PFSK-1 (cell line): ENCODE measurements around the gene E2F4.

Experiments
- FOXP2 ChIP-seq: optimal IDR thresholded peaks from 2 replicates; pipeline ENCODE3; 2011; ENCODE audit warnings: borderline replicate concordance, control low read depth, inconsistent platforms; ENCODE audit not compliant: insufficient read depth; ENCODE audit errors: extremely low read length, extremely low read depth
- POLR2AphosphoS5 ChIP-seq: IDR thresholded peaks from 2 replicates; pipeline ENCODE4 v1.6.1; 2012; ENCODE audit warnings: low read depth, mild to moderate bottlenecking, control low read depth, low read length, moderate library complexity
- SIN3A ChIP-seq: IDR thresholded peaks from 2 replicates; pipeline ENCODE4 v1.6.1; 2012; ENCODE audit warnings: mild to moderate bottlenecking, low read length, moderate library complexity, borderline replicate concordance; ENCODE audit not compliant: insufficient read depth
- TAF1 ChIP-seq: IDR thresholded peaks from 2 replicates; pipeline ENCODE4 v1.6.1; 2012; ENCODE audit warnings: low read length, control low read depth, borderline replicate concordance; ENCODE audit not compliant: insufficient read depth
- TF ChIP-seq, protein P1 (sequence below), 2 experiments: IDR thresholded peaks; 2 replicates each; pipeline versions ENCODE4 v1.6.1 to v1.8.0; 2011 to 2012; ENCODE audit warnings: low read depth in 2 of 2, low read length in 2 of 2, control low read depth in 1 of 2, inconsistent platforms in 1 of 2, mild to moderate bottlenecking in 1 of 2, moderate library complexity in 1 of 2; ENCODE audit not compliant: insufficient read depth in 1 of 2

E2F4 gene

GRCh38 chr16:67149276-67150046 lies 42.5 kb upstream of the E2F4 start:
- TF ChIP-seq, protein P1, sequence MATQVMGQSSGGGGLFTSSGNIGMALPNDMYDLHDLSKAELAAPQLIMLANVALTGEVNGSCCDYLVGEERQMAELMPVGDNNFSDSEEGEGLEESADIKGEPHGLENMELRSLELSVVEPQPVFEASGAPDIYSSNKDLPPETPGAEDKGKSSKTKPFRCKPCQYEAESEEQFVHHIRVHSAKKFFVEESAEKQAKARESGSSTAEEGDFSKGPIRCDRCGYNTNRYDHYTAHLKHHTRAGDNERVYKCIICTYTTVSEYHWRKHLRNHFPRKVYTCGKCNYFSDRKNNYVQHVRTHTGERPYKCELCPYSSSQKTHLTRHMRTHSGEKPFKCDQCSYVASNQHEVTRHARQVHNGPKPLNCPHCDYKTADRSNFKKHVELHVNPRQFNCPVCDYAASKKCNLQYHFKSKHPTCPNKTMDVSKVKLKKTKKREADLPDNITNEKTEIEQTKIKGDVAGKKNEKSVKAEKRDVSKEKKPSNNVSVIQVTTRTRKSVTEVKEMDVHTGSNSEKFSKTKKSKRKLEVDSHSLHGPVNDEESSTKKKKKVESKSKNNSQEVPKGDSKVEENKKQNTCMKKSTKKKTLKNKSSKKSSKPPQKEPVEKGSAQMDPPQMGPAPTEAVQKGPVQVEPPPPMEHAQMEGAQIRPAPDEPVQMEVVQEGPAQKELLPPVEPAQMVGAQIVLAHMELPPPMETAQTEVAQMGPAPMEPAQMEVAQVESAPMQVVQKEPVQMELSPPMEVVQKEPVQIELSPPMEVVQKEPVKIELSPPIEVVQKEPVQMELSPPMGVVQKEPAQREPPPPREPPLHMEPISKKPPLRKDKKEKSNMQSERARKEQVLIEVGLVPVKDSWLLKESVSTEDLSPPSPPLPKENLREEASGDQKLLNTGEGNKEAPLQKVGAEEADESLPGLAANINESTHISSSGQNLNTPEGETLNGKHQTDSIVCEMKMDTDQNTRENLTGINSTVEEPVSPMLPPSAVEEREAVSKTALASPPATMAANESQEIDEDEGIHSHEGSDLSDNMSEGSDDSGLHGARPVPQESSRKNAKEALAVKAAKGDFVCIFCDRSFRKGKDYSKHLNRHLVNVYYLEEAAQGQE (IDR thresholded peaks at IDR 0.05; ENCODE audit: insufficient read depth in 1 of 2, low read depth in 2 of 2, low read length in 2 of 2), result no peak
- TF ChIP-seq FOXP2 (no peak), TAF1 (no peak), POLR2AphosphoS5 (no peak), SIN3A (no peak)

DNA sequence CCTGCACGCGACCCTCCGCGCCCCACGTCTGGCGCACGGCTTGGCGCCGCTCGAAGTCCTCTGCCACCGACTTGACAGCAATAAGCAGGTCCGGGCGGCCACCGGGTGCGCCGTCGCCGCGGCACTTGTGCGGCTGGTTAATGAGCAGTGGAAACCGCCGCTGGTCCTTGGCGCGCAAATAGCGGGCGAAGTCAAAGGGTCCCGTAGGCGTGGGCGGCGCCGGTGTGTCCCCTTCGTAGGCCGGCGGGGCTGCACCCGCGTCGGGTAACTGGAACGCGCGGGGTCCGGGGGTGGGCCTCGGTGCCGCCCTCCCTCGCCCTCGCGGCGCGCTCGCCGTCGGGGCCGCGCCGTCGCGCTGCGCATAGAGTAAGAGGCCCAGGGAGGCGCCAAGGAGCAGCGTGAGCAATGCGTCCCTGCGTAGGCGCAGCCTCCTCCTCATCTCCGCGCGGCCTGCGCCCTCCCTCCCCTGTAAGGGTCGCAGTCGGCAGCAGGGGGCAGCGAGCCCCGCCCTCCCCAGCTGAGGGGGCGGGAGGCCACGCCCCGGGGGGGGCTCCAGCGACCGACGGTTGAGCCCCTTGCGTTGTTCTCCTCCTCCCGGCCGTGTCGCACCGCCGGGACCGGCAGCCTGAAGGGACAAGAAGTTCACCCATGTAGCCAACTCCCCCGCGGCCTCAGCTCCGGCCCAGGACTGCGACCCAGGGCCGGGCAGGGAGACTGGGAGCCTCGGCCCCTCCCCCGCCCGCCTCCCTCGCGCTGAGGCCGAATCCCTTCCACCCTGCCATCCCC lies 41.7 kb upstream of the E2F4 start:
- TF ChIP-seq POLR2AphosphoS5 (no peak), TAF1 (no peak), SIN3A (no peak), FOXP2 (no peak)
- TF ChIP-seq, protein P1 (IDR thresholded peaks at IDR 0.05; ENCODE audit: insufficient read depth in 1 of 2, low read depth in 2 of 2, low read length in 2 of 2), result no peak

GRCh38 chr16:67150833-67151396 lies 41.0 kb upstream of the E2F4 start, which contains the start of gene B3GNT9:
TSS of gene B3GNT9 (minus strand) at chr16:67150998. CDS start at chr16:67150485, 513 bp downstream.
- TF ChIP-seq POLR2AphosphoS5 (no peak), SIN3A (no peak), FOXP2 (no peak)

- no peak for TF ChIP-seq FOXP2
- TF ChIP-seq TAF1, result no peak
- TF ChIP-seq POLR2AphosphoS5, result no peak
These were observed 40.4 kb upstream of the E2F4 start for GRCh38 chr16:67151431-67152097.

DNA sequence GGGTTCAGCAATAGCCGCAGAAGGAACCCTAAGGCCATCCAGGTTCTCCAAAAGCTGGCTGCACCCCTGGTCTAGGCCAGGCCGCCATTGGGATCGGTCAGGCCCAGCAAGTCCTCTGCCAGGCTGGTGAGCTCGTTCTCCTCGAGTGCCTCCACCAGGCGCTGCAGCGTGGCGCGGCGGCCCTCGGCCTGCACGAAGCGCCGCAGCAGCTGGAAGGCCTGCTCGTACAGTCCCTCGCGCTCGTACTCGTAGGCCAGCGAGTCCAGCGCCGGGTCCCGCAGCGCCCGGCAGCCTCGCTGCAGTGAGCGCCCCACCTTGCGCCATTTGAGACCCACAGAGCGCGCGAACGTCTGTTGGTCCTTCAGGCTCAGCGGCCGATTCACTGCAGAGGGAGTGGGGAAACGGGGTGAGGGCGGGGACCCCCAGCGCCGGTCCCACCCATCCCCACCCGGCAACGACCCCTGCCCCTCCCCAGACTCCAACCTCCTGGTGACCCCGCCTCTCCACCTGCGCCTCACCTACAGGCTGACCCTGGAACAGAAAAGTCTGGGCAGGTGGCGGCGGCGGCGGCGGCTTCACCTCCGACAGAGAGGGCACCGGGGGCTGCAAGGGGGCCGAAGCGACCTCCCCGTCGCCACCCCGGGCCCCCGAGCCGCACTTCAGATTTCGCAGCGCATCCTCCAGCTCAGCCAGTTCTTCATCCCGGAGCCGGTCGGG lies 37.2 kb upstream of the E2F4 start:
- TF ChIP-seq POLR2AphosphoS5, result no peak
- TF ChIP-seq SIN3A, result no peak
- TF ChIP-seq, protein P1 (IDR thresholded peaks at IDR 0.05; ENCODE audit: insufficient read depth in 1 of 2, low read depth in 2 of 2, low read length in 2 of 2), result no peak
- no peak for TF ChIP-seq TAF1
- no peak for TF ChIP-seq FOXP2
